ENCODE results near the gene CADPS. TPM values are rescaled to one million over a fixed set of nuclear protein-coding genes. Genes with fewer than 3 reads are reported as not detected.

Gene CADPS
- total RNA-seq, 3 donors from 2014 or later (not counting 1 experiment from before 2014, with no cell fraction given) = not detected

GRCh38 chr3:62876064-62876463 lies 848 bp upstream of the CADPS start:
- Mint-ChIP-seq H3K9me3 (peaks cover 4 to 5% of the 10 kb centered on the region in 2 donors), H3K27ac (no peak overlapping the region), H3K4me1 (no peaks in the 10 kb centered on the region), H3K27me3 (ENCODE audit: low read depth in 2 of 2) (peaks cover 20 to 29% of the 10 kb centered on the region in 2 donors), H3K36me3 (peaks cover 18% of the 10 kb centered on the region), H3K4me3 (no peak overlapping the region)
- intact Hi-C loops (cut with micrococcal nuclease) = no loop called here
- H3K36me3 ChIP-seq (ENCODE audit: control insufficient read depth, insufficient read depth, low read length) = no peaks in the 10 kb centered on the region
- no peaks in the 10 kb centered on the region for H3K4me1 ChIP-seq (ENCODE audit: control insufficient read depth, insufficient read depth, low read length)
- 7% methylated on average over 12 of the region's 17 CpGs for WGBS (ENCODE audit: insufficient coverage)
- H3K9me3 ChIP-seq (ENCODE audit: control insufficient read depth, insufficient read depth, low read length) = peaks cover 14% of the 10 kb centered on the region
- H3K27me3 ChIP-seq (ENCODE audit: control insufficient read depth, insufficient read depth, low read length) = peaks cover 9% of the 10 kb centered on the region
- no peak for ATAC-seq
- H3K27ac ChIP-seq (ENCODE audit: low read length) = no peak overlapping the region
- no peak for DNase-seq
- H3K4me3 ChIP-seq (ENCODE audit: low read length) = no peak overlapping the region
- no peak for TF ChIP-seq CTCF (IDR thresholded peaks at IDR 0.05)

GRCh38 chr3:62875558-62876002 lies 364 bp upstream of the CADPS start:
- Histone ChIP-seq H3K4me1 (ENCODE audit: control insufficient read depth, insufficient read depth, low read length) (no peaks in the 10 kb centered on the region), H3K4me3 (ENCODE audit: low read length) (no peak overlapping the region), H3K9me3 (ENCODE audit: control insufficient read depth, insufficient read depth, low read length) (peaks cover 14% of the 10 kb centered on the region), H3K27me3 (ENCODE audit: control insufficient read depth, insufficient read depth, low read length) (peaks cover 9% of the 10 kb centered on the region), H3K36me3 (ENCODE audit: control insufficient read depth, insufficient read depth, low read length) (no peaks in the 10 kb centered on the region), H3K27ac (ENCODE audit: low read length) (no peak overlapping the region)
- Mint-ChIP-seq H3K27me3 (ENCODE audit: low read depth in 2 of 2) (peaks cover 20 to 29% of the 10 kb centered on the region in 2 donors), H3K27ac (no peak overlapping the region), H3K36me3 (peaks cover 16% of the 10 kb centered on the region), H3K9me3 (peaks cover 4 to 5% of the 10 kb centered on the region in 2 donors), H3K4me3 (no peak overlapping the region), H3K4me1 (no peaks in the 10 kb centered on the region)
- intact Hi-C loops (cut with micrococcal nuclease) = no loop called here
- 15% methylated on average over 12 of the region's 18 CpGs for WGBS (ENCODE audit: insufficient coverage)
- ATAC-seq = no peak
- DNase-seq = no peak
- no peak for TF ChIP-seq CTCF (IDR thresholded peaks at IDR 0.05)

GRCh38 chr3:62873761-62874710 lies 1.2 kb downstream of the CADPS start:
- Histone ChIP-seq H3K27me3 (ENCODE audit: control insufficient read depth, insufficient read depth, low read length) (peaks cover 9% of the 10 kb centered on the region), H3K9me3 (ENCODE audit: control insufficient read depth, insufficient read depth, low read length) (peaks cover 14% of the 10 kb centered on the region), H3K27ac (ENCODE audit: low read length) (no peak overlapping the region), H3K4me1 (ENCODE audit: control insufficient read depth, insufficient read depth, low read length) (no peaks in the 10 kb centered on the region), H3K36me3 (ENCODE audit: control insufficient read depth, insufficient read depth, low read length) (no peaks in the 10 kb centered on the region), H3K4me3 (ENCODE audit: low read length) (no peak overlapping the region)
- DNase-seq = no peak
- 4% methylated on average over 77 of the region's 77 CpGs for whole genome bisulfite sequencing (ENCODE audit: insufficient coverage)
- TF ChIP-seq CTCF (IDR thresholded peaks at IDR 0.05) = no peak
- Mint-ChIP-seq H3K36me3 (peaks cover 10% of the 10 kb centered on the region), H3K27ac (no peak overlapping the region), H3K4me1 (no peaks in the 10 kb centered on the region), H3K27me3 (ENCODE audit: low read depth in 2 of 2) (peaks cover 20 to 29% of the 10 kb centered on the region in 2 donors), H3K9me3 (peaks cover 7 to 9% of the 10 kb centered on the region in 2 donors), H3K4me3 (no peak overlapping the region)
- no peak for ATAC-seq
- intact Hi-C loops (cut with micrococcal nuclease) = no loop called here

Data from natural killer cell (primary cell).